GM19463 (cell line): ENCODE data around the gene GCC2.
"Not testable (repeated sequence)": the region's sequence is repeated elsewhere in the genome, so short reads cannot be mapped to it uniquely, and the experiment has no call there.

Experiments
- ATAC-seq: cut with Tn5 transposase; IDR thresholded peaks from one replicate; pipeline ENCODE4 v1.9.1; 2021; ENCODE audit warnings: mild to moderate bottlenecking, moderate library complexity; ENCODE audit not compliant: unreplicated experiment

Gene GCC2

DNA sequence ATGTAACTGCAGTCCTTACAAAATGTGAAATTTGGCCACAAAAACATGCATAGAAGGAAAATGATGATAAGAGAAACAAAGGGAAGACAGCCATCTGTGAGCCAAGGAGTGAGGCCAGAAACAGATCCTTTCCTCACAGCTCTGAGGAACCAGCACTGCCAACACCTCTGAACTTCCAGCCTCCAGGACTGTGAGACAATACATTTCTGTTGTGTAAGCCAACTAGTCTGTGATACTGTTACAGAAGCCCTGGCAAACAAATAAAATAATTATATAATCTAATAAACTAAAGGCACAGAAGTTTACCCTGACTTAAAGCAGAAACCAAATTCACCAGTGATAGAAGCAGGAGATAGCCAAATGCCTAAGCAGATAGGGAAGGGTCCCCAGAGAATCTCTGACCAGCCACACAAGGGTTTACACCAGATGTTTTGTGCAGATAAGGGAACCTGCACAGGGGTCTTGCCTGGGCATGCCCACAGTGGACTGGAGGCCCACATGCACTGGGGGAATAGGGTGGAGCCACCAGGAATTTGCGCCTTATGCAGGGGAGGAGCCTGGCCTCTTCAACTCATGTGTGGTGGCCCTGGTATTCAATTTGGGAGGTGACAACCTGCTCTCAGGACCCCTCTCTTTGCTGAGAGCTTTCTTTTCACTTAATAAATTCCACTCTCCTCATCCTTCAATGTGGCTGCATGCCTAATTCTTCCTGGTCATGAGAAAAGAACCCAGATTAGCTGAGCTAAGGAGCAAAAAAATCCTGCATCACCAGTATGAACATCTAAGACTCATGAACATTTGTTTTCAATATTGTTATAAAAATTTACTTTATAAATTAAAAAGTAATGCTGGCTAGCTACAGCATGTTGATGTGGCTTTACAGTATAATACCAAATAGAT is 3.8 kb upstream of the GCC2 start:
- no peak for ATAC-seq

DNA sequence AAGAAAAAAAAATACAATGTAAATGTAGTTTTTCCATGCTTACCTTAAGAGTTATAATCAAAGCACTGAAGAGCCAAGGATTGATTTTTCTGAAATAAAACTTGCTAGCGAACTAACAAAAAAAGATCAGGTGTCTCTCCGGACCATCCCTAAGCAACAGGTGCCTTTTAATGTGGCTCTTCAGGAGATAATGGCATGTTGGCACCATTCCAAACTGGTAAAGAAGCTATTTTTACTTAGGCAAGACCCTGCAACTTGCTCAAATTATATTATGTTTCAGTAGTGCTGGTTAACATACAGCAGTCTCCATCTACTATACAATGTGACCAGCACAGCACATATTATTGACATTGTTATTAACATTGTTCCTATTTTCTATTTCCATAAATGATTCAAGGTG is 2.3 kb upstream of the GCC2 start:
- no peak for ATAC-seq

DNA sequence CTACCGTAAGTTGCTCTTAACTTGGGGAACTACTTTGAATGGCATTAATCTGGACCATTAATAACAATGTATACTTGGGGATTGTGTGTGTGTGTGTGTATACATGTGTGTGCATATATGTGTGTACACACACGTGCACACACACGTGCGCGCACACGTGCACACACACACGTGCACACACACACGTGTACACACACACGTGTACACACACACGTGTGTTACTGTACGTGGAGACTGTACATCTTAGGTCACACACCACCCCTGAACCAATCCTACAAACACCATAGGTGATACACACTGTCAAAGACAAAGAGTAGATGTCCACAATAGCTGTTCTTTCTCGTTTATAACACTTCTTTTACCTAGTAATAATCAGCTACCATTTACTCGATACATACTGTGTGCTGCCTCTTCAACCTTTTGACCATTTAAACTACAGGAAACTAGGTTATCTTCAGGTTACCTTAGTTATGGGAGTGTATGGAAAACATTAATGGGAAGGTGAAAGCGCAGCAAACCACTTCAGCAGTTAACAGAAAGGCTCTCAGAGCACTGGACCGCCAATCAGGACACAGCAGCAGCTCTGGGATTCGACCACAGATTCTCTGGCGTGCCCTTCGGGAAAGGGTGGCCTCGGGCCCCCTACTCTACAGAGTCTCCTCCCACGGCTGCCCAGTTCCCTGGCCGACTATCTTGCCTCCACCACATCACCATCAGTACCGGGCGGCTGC is 894 bp upstream of the GCC2 start:
- ATAC-seq = no peak

DNA sequence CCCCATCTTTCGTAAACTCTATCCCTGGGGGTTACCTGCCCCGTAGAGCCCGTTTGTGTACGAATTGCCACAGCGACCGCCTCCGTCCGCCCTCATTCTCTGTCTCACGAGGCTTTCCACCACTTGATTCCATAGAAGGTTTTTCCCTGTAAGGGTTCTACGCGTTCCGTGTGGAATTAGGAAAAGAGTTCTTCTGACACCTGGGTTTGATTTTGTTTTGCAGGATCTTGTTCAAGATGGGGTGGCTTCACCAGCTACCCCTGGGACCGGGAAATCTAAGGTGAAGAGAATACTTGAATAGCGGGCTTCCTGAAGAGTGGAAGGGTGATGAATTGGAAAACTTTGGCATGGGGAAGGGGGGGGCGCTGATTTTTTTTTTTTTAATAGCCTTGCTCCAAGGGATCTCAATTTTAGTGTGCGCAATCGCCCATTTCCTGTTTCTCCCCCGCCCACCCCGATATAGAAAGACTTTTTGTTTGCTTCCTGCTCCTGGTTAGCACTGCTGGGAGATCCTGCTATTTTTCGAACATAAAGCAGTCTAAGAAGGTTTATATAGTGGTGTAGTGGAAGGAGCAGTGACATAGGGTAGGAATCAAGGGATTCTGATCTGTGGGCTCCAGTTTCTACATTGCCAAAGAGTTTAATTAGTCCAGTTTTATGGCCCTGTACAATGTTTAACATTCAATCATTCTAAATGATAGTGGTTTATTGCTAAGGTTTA is 564 bp downstream of the GCC2 start:
- peak; percentile 24 for ATAC-seq

GRCh38 chr2:108450863-108451262 is 1.9 kb downstream of the GCC2 start:
- ATAC-seq = no peak

DNA sequence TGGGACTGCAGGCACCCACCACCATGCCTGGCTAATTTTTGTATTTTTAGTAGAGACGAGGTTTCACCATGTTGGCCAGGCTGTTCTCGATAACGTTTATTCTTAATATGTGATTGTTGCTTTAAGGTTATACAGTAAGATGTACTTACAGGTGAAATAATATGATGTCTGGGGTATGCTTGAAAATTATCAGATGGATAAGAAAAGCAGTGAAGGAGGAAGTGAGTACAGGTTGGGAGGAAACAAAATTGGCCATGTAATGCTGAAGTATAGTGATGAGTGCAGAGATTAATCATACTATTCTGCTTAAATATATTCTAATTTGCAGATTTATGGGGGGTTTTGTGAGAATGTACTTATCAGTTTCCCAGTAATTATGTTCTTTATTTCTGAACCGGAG is 3.0 kb downstream of the GCC2 start:
- no peak for ATAC-seq

DNA sequence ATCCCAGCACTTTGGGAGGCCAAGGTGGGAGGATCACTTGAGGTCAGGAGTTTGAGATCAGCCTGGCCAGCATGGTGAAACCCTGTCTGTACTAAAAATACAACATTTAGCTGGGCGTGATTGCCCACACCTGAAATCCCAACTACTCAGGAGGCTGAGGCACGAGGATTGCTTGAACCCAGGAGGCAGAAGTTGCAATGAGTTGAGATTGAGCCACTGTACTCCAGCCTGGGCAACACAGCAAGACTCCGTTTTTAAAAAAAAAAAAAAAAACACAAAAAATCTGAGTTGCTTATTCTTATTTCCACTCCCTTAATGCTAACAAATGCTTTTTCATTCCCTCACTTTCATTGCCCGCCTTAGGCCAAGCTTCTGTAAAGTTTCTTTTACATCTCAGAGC is 4.5 kb downstream of the GCC2 start:
- ATAC-seq = not testable (repeated sequence)

DNA sequence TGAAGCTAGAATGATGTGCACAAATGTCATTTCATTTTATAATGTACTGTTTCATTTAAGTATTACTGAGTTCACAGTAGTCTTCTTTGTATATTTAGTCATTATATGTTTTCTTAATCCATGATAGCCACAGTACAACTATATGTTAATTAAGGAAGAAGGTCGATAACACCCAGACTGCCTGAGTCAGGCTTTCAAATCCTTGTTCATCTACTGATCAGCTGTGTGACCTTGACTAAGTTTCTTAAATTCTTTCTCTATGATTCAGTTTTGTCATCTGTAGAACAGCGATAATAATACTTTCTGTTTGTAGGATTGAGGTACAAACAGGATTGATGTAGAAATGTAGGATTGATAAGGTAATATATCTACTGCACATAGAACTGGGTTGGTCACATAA is 5.4 kb downstream of the GCC2 start:
- ATAC-seq = no peak

DNA sequence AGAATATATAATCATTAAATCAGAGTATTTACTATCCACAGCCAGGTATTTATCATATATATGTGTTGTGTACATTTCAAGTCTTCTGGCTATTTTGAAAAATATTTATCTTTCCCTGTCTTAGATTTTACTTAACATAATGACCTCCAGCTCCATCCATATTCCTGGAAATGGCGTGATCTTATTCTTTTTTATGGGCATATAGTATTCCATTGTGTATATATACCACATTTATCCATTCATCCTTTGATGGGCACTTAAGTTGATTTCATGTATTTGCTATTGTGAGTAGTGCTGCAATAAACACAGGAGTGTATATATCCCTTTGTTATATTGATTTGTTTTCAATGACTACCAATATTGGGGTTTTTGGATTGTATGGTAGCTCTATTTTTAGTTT is 6.6 kb downstream of the GCC2 start:
- no peak for ATAC-seq

DNA sequence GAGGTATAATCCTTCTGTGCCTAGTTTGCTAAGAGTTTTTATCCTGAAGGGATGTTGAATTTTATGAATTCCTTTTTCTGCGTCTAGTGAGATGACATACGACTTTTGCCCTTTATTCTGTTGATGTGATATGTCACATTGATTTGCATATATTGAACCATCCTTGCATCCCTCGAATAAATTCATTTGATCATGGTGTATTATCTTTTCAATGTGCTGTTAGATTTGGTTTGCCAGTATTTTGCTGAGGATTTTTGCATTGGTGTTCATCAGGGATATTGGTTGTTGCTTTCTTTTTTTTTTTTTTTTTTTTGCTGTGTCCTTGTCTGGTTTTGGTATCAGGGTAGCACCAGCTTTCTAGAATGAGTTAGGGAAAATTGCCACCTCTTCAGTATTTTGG is 9.1 kb downstream of the GCC2 start:
- no peak for ATAC-seq

DNA sequence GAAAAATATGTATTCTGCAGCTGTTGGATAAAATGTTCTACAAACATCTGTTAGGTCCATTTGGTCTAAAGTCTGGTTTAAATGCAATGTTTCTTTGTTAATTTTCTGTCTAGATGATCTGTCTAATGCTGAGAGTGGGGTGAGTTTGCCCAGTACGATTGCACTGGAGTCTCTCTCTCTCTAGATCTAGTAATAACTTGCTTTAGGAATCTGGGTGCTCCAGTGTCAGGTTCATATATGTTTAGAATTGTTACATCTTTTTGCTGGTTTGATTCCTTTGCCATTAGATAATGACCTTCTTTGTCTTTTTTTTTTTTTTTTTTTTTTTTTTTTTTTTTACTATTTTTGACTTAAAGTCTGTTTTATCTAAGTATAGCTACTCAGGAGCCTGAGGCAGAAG is 10.4 kb downstream of the GCC2 start:
- ATAC-seq = no peak

- peak; percentile 90 for ATAC-seq
Measured at GRCh38 chr2:108460345-108461037, 11.5 kb downstream of the GCC2 start.

- no peak for ATAC-seq
Measured at GRCh38 chr2:108477099-108477498, 28.1 kb downstream of the GCC2 start.

- no peak for ATAC-seq
Measured at GRCh38 chr2:108485253-108485652, 36.2 kb downstream of the GCC2 start.

- ATAC-seq = no peak
Measured at GRCh38 chr2:108490506-108491122, 41.6 kb downstream of the GCC2 start.

GRCh38 chr2:108491848-108492247 is 42.8 kb downstream of the GCC2 start:
- no peak for ATAC-seq

DNA sequence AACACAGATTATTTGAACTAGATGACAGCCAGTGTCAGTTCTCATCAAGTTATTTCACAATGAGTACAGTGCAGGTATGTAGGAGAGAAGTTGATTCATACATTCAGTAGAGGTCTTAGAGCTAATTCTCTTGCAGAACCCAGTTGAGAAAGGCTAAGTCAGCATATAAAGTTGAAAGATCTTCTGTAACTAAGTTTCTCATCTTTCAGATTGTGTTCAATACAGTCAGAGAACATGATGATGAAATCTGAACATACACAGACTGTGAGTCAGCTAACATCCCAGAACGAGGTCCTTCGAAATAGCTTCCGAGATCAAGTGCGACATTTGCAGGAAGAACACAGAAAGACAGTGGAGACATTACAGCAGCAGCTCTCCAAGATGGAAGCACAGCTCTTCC is 43.4 kb downstream of the GCC2 start:
- ATAC-seq = no peak

GRCh38 chr2:108496167-108496566 is 47.2 kb downstream of the GCC2 start:
- ATAC-seq = not testable (repeated sequence)

DNA sequence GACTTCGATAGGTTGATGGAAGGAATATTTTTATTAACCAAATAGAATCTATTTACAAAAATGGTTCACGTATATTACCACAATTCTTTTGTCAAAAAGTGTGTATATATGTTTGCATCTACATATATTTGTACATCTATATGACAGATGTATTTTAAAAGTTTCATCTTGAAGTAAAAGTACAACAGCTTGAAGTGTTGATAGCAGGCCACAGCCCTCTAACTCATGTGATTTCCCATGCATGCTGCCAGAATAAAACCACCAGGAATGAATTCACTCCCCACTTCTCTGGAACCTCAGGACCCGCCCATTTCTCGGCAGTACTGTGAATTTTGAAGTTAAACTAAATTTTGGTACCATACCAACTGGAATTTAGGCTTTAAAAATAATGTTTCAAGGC is 58.6 kb downstream of the GCC2 start:
- not testable (repeated sequence) for ATAC-seq

DNA sequence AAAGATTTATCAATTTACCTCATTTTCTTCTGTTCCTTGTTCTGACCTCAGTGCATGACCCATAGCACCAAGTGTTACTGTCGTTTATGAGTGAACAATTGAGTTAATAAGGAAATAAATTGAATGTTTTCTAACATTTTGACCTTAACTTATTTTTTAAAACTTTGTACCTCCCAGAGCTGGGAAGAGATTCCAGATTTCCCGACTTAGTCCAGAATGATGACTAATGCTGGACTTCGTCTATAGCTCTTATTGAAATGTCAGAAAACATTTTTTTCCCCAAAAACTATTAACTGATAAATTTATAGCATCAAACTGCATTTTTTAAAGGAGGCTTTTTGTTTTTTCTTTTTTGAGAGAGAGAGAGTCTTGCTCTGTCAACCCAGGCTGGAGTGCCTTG is 63.4 kb downstream of the GCC2 start:
- ATAC-seq = not testable (repeated sequence)

DNA sequence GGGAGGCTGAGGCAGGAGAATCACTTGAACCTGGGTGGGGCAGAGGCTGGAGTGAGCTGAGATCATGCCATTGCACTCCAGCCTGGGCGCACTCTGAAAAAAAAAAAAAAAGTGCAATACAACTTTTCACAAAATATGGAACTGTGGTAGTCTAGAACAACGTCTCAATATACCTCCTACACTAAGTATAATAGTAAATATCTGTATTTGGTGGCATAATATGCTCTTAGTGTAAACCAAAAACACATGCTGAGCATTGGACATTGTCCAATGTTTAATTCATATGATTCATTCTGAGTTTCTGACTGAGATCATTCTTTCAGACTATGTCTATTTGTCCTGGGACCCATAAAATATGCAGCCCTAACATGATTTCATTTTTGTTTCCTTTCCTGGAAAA is 65.5 kb downstream of the GCC2 start:
- not testable (repeated sequence) for ATAC-seq
